Transverse colon (tissue), 4 donors: ENCODE results near the gene ZNF784. TPM values are rescaled to one million over a fixed set of nuclear protein-coding genes. Genes with fewer than 3 reads are reported as not detected.

Experiments
- DNase-seq: peaks from one replicate; pipeline ENCODE4 v3.0.0-alpha.2; 2019
- H3K27ac ChIP-seq, 4 donors: fragments of 200-600 bp; sonication (generic); 2 replicates each; pipeline ENCODE4 v1.5.1; 2016 to 2018; ENCODE audit warnings: inconsistent platforms in 4 of 4
- H3K27me3 ChIP-seq: fragments of 200-600 bp; sonication (generic); 2 replicates; pipeline ENCODE4 v1.5.1; 2017; ENCODE audit warnings: inconsistent platforms
- H3K36me3 ChIP-seq, 4 donors: fragments of 200-600 bp; sonication (generic); 2 replicates each; pipeline ENCODE4 v1.5.1; 2017 to 2019; ENCODE audit warnings: inconsistent platforms in 4 of 4
- H3K4me1 ChIP-seq, 4 donors: fragments of 200-600 bp; sonication (generic); 2 replicates each; pipeline ENCODE4 v1.5.1; 2017 to 2020; ENCODE audit warnings: inconsistent platforms in 4 of 4
- H3K4me3 ChIP-seq, 4 donors: fragments of 200-600 bp; sonication (generic); 1 replicate in 1 of 4; 2 replicates in 3 of 4; pipeline versions ENCODE4 v1.5.1 to v1.6.1; 2017 to 2019; ENCODE audit warnings: inconsistent platforms in 4 of 4
- H3K9me3 ChIP-seq, 2 donors: fragments of 200-600 bp; sonication (generic); 2 replicates each; pipeline ENCODE4 v1.5.1; 2017 to 2019; ENCODE audit warnings: inconsistent platforms in 2 of 2
- CTCF ChIP-seq, 5 experiments: fragments of 200-600 bp in 3 of 5; fragments of 450-650 bp in 2 of 5; sonication (generic) in 3 of 5; IDR thresholded peaks; 1 replicate in 2 of 5; 2 replicates in 3 of 5; pipeline ENCODE4 v1.5.1; 2016 to 2017; ENCODE audit warnings: antibody characterized with exemption in 5 of 5, inconsistent platforms in 3 of 5, mild to moderate bottlenecking in 2 of 5, moderate library complexity in 1 of 5
- EP300 ChIP-seq: sonication (generic); formaldehyde crosslinking; IDR thresholded peaks from one replicate; pipeline ENCODE4 v1.6.1; 2017; ENCODE audit warnings: antibody characterized with exemption, low read depth
- POLR2A ChIP-seq: fragments of 450-650 bp; IDR thresholded peaks from one replicate; pipeline ENCODE4 v1.6.1; 2016; ENCODE audit warnings: antibody characterized with exemption, mild to moderate bottlenecking, moderate library complexity
- POLR2AphosphoS5 ChIP-seq, 3 donors: sonication (generic); formaldehyde crosslinking; IDR thresholded peaks; one replicate each; pipeline ENCODE4 v1.6.1; 2016; ENCODE audit warnings: antibody characterized with exemption in 3 of 3
- WGBS, 2 donors: methylation state at CpG; one replicate each; pipeline ENCODE4 v1.1.5; 2018; ENCODE audit warnings: low coverage in 1 of 2; 5-methylcytosine and 5-hydroxymethylcytosine counted together
- in situ Hi-C, 4 donors: fragments of 200-750 bp; cut with MboI; loops; one replicate each; pipeline versions ENCODE4 v1.15.0 to v1.15.1; 2017; ENCODE audit warnings: low sequenced_read_pairs in 3 of 4, low pct_ligation_motif_present in 1 of 4, low pct_unique_long_range_greater_than_20kb in 1 of 4
- intact Hi-C: fragments of 100-400 bp; cut with DNase I; formaldehyde crosslinking; loops from one replicate; pipeline ENCODE4 v1.15.1; 2023; ENCODE audit warnings: low total_unique reads
- total RNA-seq, 4 donors: library from RNA; depleted of rRNA; stranded (reverse); fragments of >200 nt; gene quantifications; one replicate each; pipeline ENCODE4 v1.1.0, GENCODE V29; 2016

The ZNF784 gene
- total RNA-seq, 4 donors from 2014 or later = 11.1 to 27.7 (median 14.5) TPM

DNA sequence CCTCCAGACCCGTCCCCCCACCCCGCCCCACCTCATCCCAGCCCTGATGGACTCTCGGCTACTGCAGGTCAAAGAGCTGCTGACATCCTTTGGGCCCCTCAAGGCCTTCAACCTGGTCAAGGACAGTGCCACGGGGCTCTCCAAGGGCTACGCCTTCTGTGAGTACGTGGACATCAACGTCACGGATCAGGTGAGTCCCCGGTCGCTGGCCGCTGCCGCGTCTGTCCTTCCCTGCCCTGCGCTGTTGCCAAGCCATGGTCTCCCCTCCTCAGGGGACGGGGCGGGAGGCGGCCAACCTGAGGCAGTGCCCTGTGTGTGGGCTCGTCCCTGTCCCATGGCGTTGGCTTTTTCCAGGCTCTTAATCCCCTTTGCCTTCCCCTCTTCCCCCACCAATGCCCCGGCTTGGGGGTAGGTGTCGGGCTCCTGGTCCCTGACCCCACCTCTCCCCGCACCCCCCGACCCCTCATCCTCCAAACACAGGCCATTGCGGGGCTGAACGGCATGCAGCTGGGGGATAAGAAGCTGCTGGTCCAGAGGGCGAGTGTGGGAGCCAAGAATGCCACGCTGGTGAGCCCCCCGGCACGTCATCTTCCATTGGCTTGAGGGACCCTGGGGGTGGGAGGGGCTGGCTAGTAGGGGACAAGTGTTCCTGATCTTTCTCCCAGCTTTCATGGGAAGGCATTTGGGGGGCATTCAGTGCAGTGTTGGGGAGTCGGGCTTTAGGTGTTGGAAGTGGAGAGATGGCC, 44.4 kb upstream of the ZNF784 start:
- no peak for TF ChIP-seq POLR2A
- TF ChIP-seq POLR2AphosphoS5 (IDR thresholded peaks at IDR 0.05) = no peak
- no peak for TF ChIP-seq CTCF (IDR thresholded peaks at IDR 0.05)
- TF ChIP-seq EP300 = no peak
- intact Hi-C loops (no loop called here), in situ Hi-C loops (no loop called here)
- H3K9me3 ChIP-seq = no peaks in the 10 kb centered on the region
- no peak overlapping the region for H3K4me3 ChIP-seq
- peaks cover 0 to 45% (median 23%) of the 10 kb centered on the region in 4 donors for H3K36me3 ChIP-seq
- H3K4me1 ChIP-seq = peaks cover 0 to 5% (median 2%) of the 10 kb centered on the region in 4 donors
- H3K27me3 ChIP-seq = no peaks in the 10 kb centered on the region
- peak overlapping the region in 1 of 4 donors; percentile 2 for H3K27ac ChIP-seq
- DNase-seq = no peak
- 87% methylated on average over 30 of the region's 30 CpGs; no CpG with 5 or more reads in 1 of the 2 donors for WGBS, 2 donors

DNA sequence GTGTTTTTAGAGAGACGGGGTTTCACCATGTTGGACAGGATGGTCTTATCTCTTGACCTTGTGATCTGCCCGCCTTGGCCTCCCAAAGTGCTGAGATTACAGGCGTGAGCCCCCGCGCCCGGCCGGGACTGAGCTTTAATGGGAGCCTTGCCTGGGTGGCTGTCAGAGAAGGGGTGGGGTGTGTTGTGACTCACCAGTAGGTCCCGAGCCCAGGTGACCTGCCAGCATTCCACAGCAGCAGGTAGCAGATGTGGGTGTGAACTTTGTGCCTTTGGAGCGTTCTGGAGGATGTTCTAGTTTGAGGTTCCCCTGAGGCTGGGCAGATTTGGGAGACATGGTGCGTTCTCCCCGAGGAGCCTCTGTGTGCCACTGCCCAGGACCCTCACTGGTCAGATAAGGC, 43.6 kb upstream of the ZNF784 start:
- 62% methylated on average over 11 of the region's 11 CpGs; no CpG with 5 or more reads in 1 of the 2 donors for WGBS, 2 donors
- H3K4me1 ChIP-seq = peaks cover 0 to 5% (median 1%) of the 10 kb centered on the region in 4 donors
- in situ Hi-C loops = no loop called here
- peaks cover 0 to 53% (median 29%) of the 10 kb centered on the region in 4 donors for H3K36me3 ChIP-seq
- TF ChIP-seq CTCF (IDR thresholded peaks at IDR 0.05) = no peak
- no peak for TF ChIP-seq EP300
- TF ChIP-seq POLR2A = no peak
- TF ChIP-seq POLR2AphosphoS5 (IDR thresholded peaks at IDR 0.05) = no peak
- no peak for DNase-seq
- intact Hi-C loops = no loop called here
- no peaks in the 10 kb centered on the region for H3K27me3 ChIP-seq
- peak overlapping the region in 1 of 4 donors; percentile 2 for H3K27ac ChIP-seq
- no peaks in the 10 kb centered on the region for H3K9me3 ChIP-seq
- no peak overlapping the region for H3K4me3 ChIP-seq

DNA sequence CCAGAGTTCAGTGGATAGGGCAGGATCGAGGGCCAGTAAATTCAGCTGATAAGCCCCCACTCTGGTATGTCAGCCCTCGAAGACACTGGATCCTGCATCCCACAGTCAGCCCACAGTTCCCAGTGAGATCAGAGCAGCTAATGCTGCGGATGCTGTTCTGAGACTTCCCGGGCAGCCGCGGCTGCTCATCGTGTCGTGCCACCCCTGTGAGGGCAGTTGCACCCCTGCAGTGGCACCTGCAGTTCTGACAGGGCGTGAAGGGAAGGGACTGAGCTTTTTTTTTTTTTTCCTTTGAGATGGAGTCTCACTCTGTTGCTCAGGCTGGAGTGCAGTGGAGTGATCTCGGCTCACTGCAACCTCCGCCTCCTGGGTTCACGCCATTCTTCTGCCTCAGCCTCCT, 43.1 kb upstream of the ZNF784 start:
- Histone ChIP-seq H3K4me3 (no peak overlapping the region), H3K9me3 (no peaks in the 10 kb centered on the region), H3K4me1 (peaks cover 0 to 5% (median 1%) of the 10 kb centered on the region in 4 donors), H3K36me3 (peaks cover 0 to 58% (median 31%) of the 10 kb centered on the region in 4 donors), H3K27ac (no peak overlapping the region), H3K27me3 (no peaks in the 10 kb centered on the region)
- in situ Hi-C loops (no loop called here), intact Hi-C loops (no loop called here)
- TF ChIP-seq EP300 = no peak
- no peak for TF ChIP-seq CTCF (IDR thresholded peaks at IDR 0.05)
- no peak for TF ChIP-seq POLR2AphosphoS5 (IDR thresholded peaks at IDR 0.05)
- no peak for TF ChIP-seq POLR2A
- DNase-seq = no peak
- WGBS, 2 donors = 86 to 94% methylated on average over 3 to 12 of the region's 12 CpGs

DNA sequence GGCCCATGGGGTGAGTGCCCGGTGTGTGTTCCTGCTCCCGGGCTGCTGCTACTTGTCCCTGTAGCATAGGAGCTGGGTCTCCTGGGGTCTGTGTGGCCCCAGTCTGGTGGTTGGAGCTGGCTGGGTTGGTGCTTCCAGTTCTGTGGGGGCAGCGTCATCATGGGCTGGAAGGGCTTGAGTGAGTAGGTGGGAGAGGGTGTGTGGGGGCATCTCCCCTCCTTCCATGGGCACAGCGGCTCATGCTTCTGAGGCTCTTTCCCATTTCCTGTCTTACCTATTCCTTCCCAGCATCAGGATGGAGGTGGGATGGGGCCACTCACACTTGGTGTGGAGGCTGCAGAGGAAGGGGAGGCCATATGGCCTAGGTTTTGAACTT, 42.6 kb upstream of the ZNF784 start:
- DNase-seq = no peak
- Histone ChIP-seq H3K4me1 (peaks cover 0 to 5% (median 1%) of the 10 kb centered on the region in 4 donors), H3K27me3 (no peaks in the 10 kb centered on the region), H3K4me3 (no peak overlapping the region), H3K36me3 (peaks cover 0 to 63% (median 33%) of the 10 kb centered on the region in 4 donors), H3K9me3 (no peaks in the 10 kb centered on the region), H3K27ac (no peak overlapping the region)
- intact Hi-C loops (no loop called here), in situ Hi-C loops (no loop called here)
- TF ChIP-seq POLR2A = no peak
- TF ChIP-seq POLR2AphosphoS5 (IDR thresholded peaks at IDR 0.05) = no peak
- no peak for TF ChIP-seq CTCF (IDR thresholded peaks at IDR 0.05)
- TF ChIP-seq EP300 = no peak
- 92% methylated on average over 4 of the region's 4 CpGs; no CpG with 5 or more reads in 1 of the 2 donors for WGBS, 2 donors
